NCI-H128 (cell line): ENCODE data around the gene ACSF2.

Source experiments
- DNase-seq: peaks from one replicate; lab custom pipeline; 2025; ENCODE audit not compliant: unreplicated experiment; lab: John Stamatoyannopoulos, UW

Gene ACSF2

DNA sequence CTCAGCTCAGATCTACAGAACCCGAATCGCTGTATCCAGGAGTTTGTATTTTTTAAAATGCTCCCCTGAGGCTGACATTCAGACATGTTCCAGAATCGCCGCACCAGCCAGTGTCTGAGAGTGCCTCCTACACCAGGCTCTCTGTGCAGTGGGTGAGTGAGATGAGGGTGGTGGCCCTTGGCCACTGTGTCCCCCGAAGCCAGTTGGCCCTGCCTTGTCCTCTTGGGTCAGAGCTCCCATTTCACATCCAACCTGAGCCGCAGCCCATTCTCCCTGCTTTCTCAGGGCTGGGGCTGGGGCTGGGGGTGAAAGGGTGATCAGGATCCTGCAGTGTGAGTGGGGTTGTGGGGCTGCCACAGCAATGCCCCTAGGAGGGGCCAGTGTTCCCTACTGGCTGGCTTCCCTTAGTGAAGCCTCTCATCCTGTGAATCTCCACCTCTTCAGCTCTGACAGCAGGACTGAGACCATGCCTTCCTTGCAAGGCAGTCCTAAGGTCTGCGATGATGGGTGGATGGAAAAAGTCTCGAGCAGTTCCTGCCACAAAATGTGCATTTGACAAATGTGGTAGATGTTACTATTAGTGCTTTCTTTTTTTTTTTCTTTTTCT lies 69.3 kb downstream of the ACSF2 start:
- DNase-seq: no peak

DNA sequence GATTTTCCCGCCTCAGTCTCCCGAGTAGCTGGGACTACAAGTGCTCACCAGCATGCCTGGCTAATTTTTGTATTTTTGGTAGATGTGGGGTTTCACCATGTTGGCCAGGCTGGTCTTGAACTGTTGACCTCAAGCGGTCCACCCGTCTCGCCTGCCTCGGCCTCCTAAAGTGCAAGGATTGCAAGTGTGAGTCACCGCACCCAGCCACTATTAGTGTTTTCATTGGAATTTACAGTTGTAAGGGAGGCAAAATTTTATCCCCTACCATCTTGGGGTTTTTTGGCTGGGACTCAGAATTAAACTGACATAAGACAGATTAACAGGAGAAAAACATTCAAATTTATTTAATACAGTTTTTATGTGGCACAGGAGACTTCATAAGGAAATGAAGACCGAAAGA lies 69.9 kb downstream of the ACSF2 start:
- no peak for DNase-seq

DNA sequence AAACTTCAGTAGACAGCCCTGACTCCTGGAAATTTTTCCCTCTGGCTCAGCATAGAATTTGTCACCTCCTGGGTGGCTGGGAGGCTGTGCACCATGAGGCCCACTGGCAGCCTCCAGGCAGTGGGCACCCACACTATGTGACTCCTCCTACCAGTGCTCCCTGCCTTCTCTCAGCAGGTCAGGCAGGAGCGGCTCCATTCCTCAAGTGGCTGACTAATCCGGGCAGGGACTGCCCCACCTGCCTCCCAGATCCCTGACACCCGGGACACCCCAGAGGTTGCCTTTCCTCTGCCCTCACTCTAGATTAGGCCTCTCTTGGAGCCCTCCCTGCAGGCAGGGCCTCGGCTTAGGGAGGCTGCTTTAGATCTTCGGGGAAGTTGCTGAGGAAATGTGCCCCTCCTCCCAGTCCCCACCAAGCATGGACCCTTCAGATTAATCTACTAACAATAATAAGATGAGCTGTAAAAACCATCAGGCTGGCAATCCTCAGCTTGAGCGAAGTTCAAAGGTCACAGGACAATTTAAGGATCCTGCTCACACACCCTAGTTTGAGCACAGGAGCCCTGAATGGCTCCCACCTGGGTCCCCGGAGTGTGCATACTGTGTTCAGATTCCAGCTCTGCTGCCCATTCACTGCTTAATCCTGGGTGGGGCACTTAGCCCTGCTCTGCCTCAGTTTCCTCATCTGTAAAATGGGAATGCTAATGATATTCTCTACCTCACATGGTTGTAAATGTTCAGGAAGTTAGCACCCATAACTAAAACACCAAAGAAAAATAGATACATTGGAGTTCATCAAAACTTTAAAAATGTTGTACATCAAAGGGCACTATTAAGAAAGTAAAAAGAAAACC lies 72.2 kb downstream of the ACSF2 start:
- no peak for DNase-seq

DNA sequence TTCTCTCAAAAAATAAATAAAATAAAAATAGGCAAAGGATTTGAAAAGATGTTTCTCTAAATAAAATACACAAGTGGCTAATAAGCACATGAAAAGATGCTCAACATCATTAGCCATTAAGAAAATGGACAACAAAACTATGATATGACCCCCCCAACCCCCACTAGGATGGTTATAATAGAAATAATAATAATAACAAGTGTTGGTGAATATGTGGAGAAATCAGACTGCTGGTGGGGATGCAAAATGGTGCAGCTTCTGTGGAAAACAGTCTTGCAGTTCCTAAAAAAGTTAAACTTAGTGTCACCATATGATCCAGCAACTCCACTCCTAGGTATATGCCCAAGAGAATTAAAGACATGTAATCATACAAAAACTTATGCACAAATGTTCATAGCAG lies 73.3 kb downstream of the ACSF2 start:
- no peak for DNase-seq

- no peak for DNase-seq
Measured at GRCh38 chr17:50499721-50500120, 73.7 kb downstream of the ACSF2 start.

- no peak for DNase-seq
Measured at GRCh38 chr17:50501054-50501453, 75.0 kb downstream of the ACSF2 start.

- no peak for DNase-seq
Measured at GRCh38 chr17:50502301-50502990, 76.4 kb downstream of the ACSF2 start.

- no peak for DNase-seq
Measured at GRCh38 chr17:50505591-50506130, 79.6 kb downstream of the ACSF2 start.

DNA sequence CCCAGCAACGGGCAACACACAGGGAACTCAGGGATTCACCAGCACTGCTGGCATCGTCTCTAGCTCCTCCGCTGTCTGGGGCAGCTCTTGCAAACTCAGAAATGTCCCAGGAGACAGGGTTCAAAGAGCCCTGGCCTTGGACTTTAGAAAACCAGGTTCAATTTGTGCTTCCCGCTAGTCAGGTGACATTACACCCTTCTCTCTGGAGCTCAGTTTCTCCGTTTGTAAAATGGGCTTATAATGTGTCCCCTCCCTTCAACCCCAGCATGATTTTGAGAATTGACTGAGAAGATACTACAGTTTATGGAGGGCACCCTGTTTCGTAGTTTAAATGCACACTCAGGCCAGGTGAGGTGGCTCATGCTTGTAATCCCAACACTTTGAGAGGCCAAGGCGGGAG lies 80.3 kb downstream of the ACSF2 start:
- DNase-seq: no peak

DNA sequence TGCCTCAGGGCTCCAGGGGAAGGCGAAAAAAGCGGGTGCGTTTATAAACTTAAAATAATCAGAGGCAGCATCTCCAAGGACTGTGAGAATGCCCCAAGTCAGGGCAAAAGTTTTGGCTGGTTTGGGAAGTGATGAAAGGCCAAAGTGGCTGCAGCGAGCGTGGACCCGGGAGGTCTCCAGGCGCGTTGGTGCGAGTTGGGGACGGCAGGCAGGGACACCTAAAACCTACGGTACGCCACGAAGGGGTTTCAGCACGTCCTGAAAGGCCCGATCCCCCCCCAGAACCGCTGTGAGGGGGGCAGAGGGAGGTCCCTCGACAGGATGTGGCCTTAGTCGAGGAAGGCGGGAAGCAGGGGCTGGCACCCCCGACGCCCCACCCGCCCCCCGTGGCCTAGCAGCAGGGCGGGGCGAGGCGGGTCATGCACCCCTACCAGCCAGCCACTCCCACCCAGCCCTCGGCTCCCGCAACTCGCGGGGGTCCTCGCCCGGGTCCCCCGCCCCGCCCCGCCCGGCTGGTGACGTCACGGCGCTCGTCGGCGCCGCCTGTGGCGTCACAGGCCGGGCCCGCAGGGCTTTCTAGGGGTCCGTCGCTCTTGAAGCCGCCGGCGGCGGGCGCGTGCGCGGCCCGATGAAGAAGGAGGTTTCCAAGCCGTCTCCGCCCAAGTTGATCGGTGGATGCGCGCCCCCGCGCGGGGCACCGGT lies 82.0 kb downstream of the ACSF2 start, which contains the start of gene MYCBPAP:
Gene MYCBPAP, plus strand, starts transcription at position 569 of the 702 bp plus-strand sequence. CDS start 236 bp downstream, outside the sequence.
- DNase-seq: peak; percentile 4

GRCh38 chr17:50508573-50509460 lies 82.8 kb downstream of the ACSF2 start:
- DNase-seq: no peak

DNA sequence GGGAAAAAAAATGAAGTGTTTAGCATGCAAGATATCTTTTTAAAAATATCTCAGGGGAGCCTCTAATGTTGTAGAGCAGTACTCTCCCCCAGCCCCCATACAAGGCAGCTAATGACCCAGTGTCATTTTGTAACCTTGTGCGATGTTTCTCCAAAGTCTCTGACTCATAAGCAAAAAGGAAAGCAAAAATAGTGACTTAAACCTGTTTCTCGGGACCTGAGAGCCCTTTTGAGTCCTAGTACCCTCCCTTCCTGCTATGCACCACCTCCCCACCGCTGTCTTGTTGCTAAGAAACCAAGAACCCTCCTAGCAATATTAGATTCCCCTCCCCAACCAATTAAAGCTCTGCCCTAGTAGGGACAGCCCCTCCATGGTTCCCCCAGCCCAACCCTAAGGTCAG lies 85.0 kb downstream of the ACSF2 start:
- DNase-seq: no peak

DNA sequence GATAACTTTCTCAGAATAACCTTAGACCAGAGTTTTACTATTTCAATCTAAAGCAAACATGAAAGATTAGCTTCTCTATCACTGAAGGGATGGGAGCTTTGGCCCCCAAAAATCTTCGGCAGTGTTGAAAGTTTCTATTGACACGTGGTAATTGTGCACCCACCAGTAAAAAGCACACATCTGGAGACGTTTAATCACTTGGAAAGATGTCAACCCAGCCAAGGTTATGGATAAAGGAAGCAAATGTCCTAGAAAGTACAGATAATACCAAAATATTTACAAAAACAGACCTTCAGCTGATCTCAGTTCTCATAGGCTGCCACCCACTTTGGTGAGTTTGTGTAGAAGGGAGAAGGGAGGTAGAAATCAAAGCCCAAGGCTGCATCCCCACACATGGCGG lies 87.5 kb downstream of the ACSF2 start:
- no peak for DNase-seq

GRCh38 chr17:50514388-50514787 lies 88.4 kb downstream of the ACSF2 start:
- DNase-seq: no peak

DNA sequence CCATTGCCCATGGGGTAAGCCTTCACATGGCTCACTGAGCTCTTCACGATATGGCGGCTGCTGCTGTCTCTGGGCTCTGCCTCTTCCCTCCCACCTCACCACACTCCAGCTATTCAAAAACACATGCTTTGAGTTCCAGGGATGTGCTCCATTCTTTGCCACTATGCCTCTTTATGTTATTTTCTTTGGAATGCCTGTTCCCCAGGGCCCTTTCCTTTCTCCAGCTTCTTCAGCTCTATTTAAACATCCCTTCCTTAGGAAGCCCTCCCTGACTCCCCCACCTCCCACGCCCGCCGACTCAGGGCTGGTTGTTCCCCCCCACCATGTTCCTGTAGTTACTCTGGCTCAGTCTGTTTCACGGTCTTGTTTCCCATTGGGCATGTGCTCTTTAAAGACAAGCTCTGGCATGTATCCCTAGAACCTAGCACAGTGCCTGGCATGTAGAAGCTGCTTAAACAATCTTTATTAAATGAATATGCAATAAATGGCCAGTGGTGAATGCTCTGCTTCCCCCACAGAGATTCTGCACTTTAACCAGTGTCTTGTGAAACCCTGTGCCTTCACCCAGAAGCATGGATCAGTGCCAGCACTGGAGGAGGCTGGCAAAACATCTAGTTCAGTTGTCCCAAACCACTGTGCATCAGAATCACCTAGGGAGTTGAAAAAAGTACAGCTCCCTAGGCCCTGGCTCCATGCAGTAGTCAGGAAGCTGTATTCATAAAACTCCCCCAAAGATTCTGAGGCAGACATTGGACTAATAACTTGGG lies 89.1 kb downstream of the ACSF2 start:
- no peak for DNase-seq

DNA sequence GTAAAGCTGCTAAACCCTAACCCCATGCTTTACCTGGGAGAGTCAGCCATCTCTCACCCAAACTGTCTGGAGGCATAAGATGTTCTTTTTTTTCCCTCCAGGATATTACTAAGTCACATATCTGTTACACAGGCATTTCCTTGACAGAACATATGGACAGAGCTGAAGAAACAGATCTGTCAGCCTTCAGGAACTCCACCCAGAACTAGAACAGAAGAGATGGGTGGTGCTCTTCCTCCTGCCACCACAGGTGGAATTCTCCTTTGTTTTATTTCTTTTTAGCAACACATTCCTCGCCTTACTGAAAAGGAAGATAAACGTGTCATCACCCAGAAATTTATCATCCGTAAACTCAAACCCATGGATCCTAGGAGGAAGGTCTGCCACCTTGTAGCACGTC lies 91.0 kb downstream of the ACSF2 start:
- DNase-seq: no peak

DNA sequence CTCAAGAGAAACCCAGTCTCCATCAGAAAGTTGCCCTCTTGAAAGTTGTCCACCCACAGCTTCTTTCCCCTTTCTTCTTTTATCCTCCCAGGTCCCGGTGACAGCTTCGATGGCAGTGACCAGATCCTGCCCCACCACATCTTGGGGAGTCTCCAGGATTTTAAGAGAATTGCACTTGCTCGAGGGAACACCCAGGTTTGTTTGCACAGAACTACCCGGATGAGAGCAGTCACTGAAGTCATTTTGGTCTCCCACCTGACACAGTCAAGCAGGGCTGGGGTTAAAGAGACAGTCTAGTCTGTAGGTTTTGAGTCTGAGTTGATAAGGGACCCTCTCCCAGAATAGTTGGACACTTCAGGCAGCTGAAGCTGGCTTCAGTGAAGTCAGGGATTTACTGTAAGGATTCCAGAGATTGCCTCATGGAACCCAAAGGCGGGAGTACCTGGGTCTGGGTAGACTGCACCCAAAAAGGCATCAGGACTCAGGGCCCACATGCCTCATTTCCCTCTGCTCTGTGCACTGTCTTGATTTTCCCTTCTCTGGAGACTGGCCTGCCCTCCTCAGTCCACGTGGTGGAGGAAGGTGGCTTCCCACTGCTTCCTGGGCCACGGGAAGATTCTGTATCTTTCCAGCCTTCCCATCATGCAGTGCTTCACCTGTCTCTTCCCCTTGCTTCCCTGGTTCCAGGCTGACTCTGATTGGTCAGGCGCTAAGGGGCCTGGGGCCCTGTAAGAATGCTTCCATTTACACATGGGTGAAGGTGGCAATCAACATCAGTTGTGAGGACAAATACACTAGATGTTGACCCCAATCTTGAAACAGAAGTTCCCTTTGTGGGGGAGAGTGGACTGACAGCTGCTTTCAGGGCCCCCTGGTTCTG lies 91.7 kb downstream of the ACSF2 start:
- DNase-seq: no peak

DNA sequence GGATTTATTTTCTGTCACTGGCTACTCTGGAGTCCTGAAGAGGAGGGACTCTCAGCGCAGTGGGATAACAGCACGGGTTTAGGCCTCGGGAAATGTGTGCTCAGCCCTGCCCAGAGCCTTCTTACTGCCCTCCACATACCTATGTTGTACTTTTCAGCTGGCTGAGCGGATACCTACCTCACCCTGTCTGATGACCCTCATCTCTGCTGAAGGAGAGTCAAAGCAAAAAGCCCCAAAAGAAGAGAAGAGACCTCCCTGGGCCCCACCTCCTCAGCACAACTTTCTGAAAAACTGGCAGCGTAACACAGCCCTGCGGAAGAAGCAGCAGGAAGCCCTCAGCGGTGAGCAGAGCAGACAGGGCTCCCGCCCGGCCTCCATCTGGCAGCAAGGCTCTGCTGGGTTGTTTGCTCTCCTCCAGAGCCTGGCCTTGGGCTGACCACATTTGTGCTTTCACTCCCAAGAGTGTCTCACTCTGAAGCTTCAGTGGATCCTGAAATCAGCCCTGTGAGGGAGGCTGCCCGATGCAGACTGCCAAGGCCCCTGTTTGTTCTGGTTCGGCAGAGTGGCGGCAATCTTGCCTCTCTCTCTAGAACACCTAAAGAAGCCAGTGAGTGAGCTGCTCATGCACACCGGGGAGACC lies 92.5 kb downstream of the ACSF2 start:
- DNase-seq: no peak
